Stimulated activated naive CD4-positive, alpha-beta T cell (primary cell): ENCODE measurements around the gene SNED1.
"Not testable (repeated sequence)": the region's sequence is repeated elsewhere in the genome, so short reads cannot be mapped to it uniquely, and the experiment has no call there.

ENCODE experiments used
- DNase-seq, 6 experiments: peaks; one replicate each; lab custom pipeline; 2025; lab: John Stamatoyannopoulos, UW

Gene SNED1

GRCh38 chr2:240972636-240973521 is 25.5 kb upstream of the SNED1 start:
- no peak for DNase-seq

DNA sequence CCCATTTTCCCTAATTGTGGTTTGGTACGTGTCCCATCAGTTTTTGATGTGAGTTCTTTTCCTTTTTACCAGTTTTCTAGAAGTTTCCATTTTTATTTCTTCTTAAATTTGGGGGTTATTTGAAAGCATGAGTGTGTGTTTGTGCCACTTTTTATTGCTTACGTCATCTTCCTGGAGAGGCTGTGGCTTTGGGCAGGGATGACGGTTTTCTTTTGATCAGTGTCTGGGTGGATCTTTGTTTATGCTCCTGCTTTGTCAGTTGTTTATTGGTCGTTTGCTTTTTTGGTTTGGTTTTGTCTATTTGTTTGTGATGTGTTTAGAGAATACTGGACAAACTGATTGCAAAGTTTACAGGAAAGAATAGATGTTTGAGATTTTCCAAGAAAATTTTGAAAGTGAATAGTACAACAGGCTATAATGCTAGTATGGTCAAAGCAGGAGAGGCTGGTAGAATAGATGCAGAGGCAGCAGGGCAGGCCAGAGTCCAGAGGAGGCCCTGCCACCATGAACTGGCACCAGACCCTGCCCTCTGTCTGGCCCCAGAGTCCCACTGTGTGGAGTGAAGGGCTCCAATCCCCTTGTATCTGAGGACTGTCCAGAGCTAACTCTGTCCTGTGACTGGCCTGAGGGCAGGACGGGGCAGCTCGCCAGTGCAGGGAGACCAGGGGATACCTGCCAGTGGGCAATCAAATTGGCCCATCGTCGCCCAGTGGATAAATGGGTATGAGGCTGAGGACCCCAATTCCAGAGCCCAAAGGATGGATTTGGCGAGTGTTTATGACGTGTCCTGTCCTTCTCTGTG is 23.4 kb upstream of the SNED1 start:
- peak in 2 of 6 experiments; percentile 10 to 22 for DNase-seq

DNA sequence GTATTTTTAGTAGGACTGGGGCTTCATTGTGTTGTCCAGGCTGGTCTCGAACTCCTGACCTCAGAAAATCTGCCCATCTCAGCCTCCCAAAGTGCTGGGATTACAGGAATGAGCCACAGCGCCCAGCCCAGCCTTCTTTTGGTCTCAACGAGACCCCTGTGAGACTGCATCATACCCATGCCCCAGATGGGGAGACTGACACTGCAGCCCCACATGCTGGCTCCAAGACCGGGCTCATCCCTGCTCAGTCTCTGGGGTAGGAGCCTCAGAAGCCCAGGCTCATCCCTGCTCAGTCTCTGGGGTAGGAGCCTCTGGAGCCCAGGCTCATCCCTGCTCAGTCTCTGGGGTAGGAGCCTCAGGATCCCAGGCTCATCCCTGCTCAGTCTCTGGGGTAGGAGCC is 22.5 kb upstream of the SNED1 start:
- not testable (repeated sequence) for DNase-seq

DNA sequence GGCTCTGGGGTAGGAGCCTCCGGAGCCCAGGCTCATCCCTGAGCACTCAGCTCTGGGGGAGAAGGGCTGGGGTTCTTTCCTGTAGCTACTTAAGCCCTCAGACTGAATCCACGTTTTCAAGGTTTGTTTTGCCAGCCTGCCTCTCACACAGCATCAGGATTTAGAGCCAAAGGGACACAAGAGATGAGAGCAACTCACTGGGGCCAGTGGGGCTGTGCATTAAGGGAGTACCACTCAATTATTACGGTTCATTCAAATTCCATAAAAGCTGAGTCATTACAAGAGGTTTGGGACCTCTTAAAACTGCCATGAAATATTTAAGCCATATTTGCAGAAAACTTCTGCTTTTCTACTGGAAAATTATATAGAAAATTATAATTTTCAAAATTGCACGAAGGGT is 17.1 kb upstream of the SNED1 start:
- DNase-seq: no peak

DNA sequence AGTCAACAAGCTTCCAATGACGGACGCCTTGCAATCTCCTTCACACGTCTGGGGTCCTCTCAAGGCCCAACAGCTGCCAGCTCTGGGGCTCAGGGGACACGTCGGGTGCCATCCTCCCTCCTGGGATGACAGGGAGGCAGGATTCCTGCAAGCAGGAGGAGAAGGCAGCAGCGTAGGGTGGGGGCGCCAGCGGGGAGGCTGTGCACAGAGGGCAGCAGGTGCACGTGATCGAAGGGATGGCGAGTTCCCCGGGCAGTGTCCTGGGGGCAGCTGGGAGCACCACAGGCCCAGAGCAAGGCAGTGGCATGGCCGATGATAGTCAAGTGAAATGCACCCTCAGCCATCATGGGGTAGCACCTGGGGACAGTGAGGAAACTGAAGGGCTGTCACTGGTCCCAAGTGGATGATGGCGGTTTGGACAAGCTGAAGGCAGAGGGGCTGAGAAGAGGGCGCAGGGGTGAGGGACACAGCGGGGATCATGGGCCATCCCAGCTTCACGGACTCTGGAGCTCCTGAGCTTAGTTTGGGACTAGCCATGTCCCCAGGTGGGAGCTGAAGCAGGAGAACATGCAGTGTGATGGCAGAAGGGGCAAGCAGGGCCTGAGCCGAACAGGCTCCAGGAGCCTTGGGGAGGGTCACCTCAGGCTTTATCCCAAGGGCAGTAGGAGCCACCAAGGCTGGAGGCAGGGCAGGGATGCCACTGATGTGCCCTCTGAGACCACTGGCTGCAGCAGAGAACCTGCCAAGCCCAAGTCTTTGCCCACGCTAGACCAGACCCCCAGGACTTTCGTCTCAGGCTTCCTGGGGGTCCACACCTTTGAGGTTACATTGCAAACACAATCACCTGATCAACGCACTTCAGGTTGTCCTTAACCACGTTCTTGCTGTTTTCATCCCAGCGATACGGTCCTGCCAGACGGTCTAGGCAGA is 16.3 kb upstream of the SNED1 start:
- DNase-seq: no peak

DNA sequence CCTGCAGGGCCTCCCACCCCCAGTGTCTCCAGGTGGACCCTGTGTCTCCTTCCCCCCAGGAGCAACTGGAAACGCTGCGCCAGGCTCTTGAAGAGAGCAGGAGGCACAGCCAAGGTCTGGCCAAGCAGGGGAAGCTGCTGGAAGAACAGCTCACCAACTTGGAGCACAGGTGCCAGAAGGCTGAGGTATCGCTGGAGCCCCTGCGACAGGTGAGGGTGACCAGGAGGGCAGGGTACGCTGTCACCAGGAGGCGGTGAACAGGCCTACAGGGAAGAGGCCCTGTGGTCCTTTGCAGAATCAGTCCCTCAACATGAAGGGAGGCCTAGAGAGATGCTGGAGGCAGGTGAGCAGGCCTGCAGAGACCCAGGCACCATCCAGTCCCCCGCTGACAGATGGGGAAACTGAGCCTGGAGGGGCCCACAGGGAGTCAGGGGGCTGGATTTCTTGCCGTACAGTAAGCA is 15.6 kb upstream of the SNED1 start:
- no peak for DNase-seq

GRCh38 chr2:240983361-240983995 is 14.9 kb upstream of the SNED1 start:
- peak in 3 of 6 experiments; percentile 17 to 31 (median 28) for DNase-seq

DNA sequence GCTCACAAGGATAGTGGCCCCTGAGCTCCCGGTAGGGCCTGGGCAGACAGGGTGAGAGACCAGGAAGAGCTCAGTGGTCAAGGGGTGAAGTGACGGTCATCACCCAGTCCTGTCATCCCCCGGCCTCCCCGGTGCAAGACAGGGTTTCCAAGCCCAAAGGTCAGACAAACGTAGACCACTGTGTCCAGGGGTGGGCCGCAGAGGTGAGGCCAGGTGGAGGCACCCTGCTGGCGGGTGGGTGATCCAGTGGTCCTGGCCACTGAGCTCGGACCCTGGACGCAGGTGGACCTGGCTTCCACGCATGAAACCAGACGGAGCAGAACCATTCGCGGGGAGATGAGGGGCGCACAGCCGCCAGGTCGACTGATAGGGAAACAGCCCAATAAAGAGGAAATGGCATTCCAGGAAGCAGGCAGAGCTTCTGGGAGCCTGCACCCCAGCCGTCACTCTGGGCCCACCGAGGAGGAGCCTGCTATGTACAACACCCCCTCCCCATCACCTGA is 14.4 kb upstream of the SNED1 start:
- DNase-seq: no peak

DNA sequence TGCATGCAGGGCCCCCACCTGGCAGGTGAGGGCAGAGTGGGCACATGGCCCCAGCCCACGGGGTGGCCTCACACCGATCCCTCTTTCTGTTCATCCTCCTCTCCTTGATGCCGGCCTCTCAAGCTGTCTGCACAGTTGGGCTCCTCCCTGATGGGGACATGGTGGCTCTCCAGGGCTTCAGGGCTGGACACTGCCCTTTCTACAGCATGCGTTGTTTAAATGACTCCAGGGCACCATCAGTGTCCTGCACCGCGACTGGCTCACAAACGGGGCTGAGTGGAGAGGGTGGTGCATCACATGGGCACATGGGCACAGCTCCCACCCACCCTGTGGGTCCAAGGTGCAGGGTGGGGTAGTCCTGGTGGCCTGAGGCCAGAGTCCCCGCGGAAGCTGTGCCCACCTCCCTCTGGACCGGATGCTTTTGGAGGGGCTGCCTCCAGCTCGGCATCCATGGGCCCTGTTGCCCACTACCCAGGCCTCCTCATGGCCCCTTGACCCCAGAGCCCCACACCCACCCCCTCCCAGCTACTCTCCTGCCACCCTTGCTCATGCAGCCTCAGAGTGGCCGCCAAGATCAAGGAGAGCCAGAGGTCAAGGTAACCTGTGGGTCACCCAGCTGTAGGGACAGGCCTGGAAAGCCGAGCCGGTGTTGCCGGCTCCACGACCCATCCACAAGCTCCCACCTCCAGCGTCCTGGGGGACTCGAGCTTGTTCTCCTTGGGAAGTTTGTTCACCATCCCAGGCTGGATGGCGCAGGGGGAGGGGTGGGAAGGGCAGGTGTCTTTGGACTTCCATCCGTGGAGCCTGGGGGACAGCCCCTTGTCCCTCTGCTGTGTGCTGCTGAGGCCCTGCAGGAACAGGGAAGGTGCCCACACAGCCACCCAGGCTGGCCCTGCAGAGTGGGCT is 12.3 kb upstream of the SNED1 start:
- no peak for DNase-seq

DNA sequence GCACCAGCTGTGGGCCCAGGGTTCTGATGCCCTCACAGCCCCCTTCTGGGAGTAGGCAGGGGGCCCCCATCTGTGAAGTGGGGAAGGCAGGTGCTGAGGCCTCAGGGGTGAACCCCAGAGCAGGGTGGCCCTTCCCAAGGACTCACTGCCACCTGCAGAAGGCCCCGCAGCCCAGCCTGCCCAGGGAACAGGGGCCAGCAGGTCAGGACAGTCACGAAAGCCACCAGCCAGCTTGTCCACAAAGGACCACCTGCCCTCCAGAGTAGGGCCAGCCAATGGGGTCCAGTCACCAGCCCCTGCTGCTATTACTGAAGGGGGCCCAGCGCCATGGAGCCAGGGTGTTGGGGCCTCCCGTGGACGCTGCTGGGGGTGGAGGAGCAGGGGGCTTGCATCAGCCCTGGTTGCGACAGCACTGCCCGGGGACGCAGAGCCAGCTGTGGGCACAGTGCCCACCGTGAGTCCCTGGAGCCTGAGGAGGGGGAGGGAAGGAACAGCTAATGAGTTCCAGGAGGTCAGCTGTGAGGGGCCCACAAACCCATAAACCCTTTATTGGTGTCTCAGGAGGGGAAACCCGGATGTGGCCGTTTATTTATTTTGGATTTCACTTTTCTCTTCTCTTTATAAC is 11.5 kb upstream of the SNED1 start:
- DNase-seq: no peak

GRCh38 chr2:240987588-240987987 is 10.8 kb upstream of the SNED1 start:
- DNase-seq: no peak

DNA sequence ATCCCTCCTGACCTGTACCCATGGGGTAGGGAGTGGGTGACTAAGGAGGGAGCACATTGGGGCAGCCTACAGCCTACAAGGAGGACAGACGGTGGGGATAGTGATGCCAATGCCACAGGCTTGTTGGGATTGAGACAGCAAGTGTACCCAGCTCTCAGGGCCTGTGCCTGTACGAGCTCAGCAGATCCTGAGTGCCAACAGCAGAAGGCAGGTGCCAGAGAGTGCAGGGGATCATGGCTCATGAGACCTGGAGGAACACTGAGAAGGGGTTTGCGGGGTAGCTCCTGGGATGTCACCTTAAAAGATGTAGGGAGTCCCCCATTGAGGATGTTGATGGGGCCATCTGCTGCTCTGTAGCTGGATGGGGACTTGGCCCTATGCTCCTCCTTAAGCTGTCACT is 10.3 kb upstream of the SNED1 start:
- DNase-seq: no peak

GRCh38 chr2:240988571-240989271 is 9.7 kb upstream of the SNED1 start:
- no peak for DNase-seq

- DNase-seq: no peak
These were observed 8.8 kb upstream of the SNED1 start for GRCh38 chr2:240989451-240990265.

DNA sequence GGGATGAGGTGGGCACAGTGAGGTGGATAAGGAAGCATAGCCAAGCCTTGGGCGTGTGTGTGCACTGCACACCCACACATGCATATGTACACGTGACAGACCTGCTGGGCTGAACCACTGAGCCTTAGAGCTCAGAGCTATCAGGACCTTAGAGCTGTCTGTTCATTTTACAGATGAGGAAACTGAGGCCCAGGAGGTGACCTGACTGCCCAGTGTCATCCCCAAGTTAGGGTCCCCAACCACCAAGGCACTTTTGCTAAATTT is 8.2 kb upstream of the SNED1 start:
- DNase-seq: no peak

GRCh38 chr2:240990726-240991377 is 7.6 kb upstream of the SNED1 start:
- no peak for DNase-seq

- DNase-seq: no peak
These were observed 6.8 kb upstream of the SNED1 start for GRCh38 chr2:240991378-240992263.
